GM12878 (cell line): ENCODE results near the gene MMAA. TPM values are rescaled to one million over a fixed set of nuclear protein-coding genes. Genes with fewer than 3 reads are reported as not detected.

Experiments used
- ATAC-seq: fragments of 200-7000 bp; cut with Tn5 transposase; 3 replicates; pipeline ENCODE4 v1.9.1; 2020; ENCODE audit warnings: mild to moderate bottlenecking, moderate library complexity
- Bru-seq: library from RNA; stranded (reverse); fragments of 400-500 nt; gene quantifications from one replicate; lab custom pipeline; 2021; lab: Mats Ljungman, UMichigan
- BruChase-seq, 2 experiments: library from RNA; stranded (reverse); fragments of 400-500 nt; gene quantifications; one replicate each; lab custom pipeline; 2021; lab: Mats Ljungman, UMichigan
- BruUV-seq: library from RNA; stranded (reverse); fragments of 400-500 nt; replicated peaks from 2 replicates; lab custom pipeline; 2021; lab: Mats Ljungman, UMichigan
- CTCF ChIA-PET: fragments of 300-600 bp; sonication (Branson Sonifier 250); formaldehyde crosslinking; extraction: SDS; loops from one replicate; lab custom pipeline; 2021; ENCODE audit warnings: inconsistent platforms; lab: Yijun Ruan, JAX
- POLR2A ChIA-PET: fragments of 350-600 bp; formaldehyde crosslinking; extraction: SDS; loops from one replicate; lab custom pipeline; 2021; ENCODE audit warnings: inconsistent platforms; lab: Charles Lee
- RAD21 ChIA-PET: fragments of 300-600 bp; sonication (Branson Sonifier 250); formaldehyde crosslinking; loops from one replicate; lab custom pipeline; 2023; ENCODE audit warnings: antibody characterized with exemption; ENCODE audit not compliant: unreplicated experiment; lab: Charles Lee
- SMC1A ChIA-PET: fragments of 300-600 bp; sonication (Branson Sonifier 250); formaldehyde crosslinking; loops from one replicate; lab custom pipeline; 2023; ENCODE audit not compliant: unreplicated experiment, uncharacterized antibody; lab: Charles Lee
- DNase-seq: peaks from one replicate; pipeline ENCODE4 v3.0.0-alpha.2; 2011; ENCODE audit warnings: low read depth, low spot score
- FAIRE-seq: peaks from 3 replicates; lab custom pipeline; 2011; peaks lifted over from hg19 to GRCh38; lab: Jason Lieb, UNC
- H2AFZ ChIP-seq: 2 replicates; pipeline ENCODE4 v1.6.0; 2011; ENCODE audit warnings: low read depth, low read length, control low read depth; ENCODE audit not compliant: control insufficient read depth
- H3K27ac ChIP-seq: 2 replicates; pipeline ENCODE4 v1.5.1; 2011; ENCODE audit warnings: control low read depth; ENCODE audit not compliant: control insufficient read depth, insufficient read depth
- H3K27me3 ChIP-seq, 2 experiments: replicated peaks in 1 of 2; 2 replicates each; pipeline versions ENCODE4 v1.6.0 to v1.6.1; 2011; ENCODE audit warnings: low read length in 1 of 2; ENCODE audit not compliant: control insufficient read depth in 2 of 2, insufficient read depth in 2 of 2
- H3K36me3 ChIP-seq, 2 experiments: 2 replicates each; pipeline ENCODE4 v1.5.1; 2011; ENCODE audit warnings: low read length in 1 of 2; ENCODE audit not compliant: control insufficient read depth in 2 of 2, insufficient read depth in 2 of 2
- H3K4me1 ChIP-seq: 2 replicates; pipeline ENCODE4 v1.6.1; 2011; ENCODE audit warnings: mild to moderate bottlenecking, low read length, moderate library complexity, mixed read lengths; ENCODE audit not compliant: control insufficient read depth, insufficient read depth
- H3K4me2 ChIP-seq: 2 replicates; pipeline ENCODE4 v1.6.0; 2011; ENCODE audit warnings: control low read depth; ENCODE audit not compliant: control insufficient read depth, insufficient read depth
- H3K4me3 ChIP-seq: fragments of 200-600 bp; sonication (generic); 2 replicates; pipeline ENCODE4 v1.5.1; 2016
- H3K79me2 ChIP-seq: 2 replicates; pipeline ENCODE4 v1.6.0; 2011; ENCODE audit warnings: low read length; ENCODE audit not compliant: control insufficient read depth, insufficient read depth
- H3K9ac ChIP-seq: 2 replicates; pipeline ENCODE4 v1.8.0; 2011; ENCODE audit warnings: low read length, control low read depth, mixed read lengths; ENCODE audit not compliant: control insufficient read depth, insufficient read depth
- H3K9me3 ChIP-seq: replicated peaks from 3 replicates; pipeline ENCODE4 v1.5.1; 2011; ENCODE audit warnings: mild to moderate bottlenecking, low read length; ENCODE audit not compliant: control insufficient read depth, insufficient read depth
- H4K20me1 ChIP-seq: 2 replicates; pipeline ENCODE4 v1.6.0; 2011; ENCODE audit not compliant: control insufficient read depth, insufficient read depth
- ATF3 ChIP-seq: IDR thresholded peaks from 2 replicates; pipeline ENCODE4 v1.6.1; 2011; ENCODE audit warnings: low read depth, mild to moderate bottlenecking, low read length, moderate library complexity, borderline replicate concordance; ENCODE audit errors: extremely low read depth
- E2F4 ChIP-seq: IDR thresholded peaks from 2 replicates; pipeline ENCODE4 v1.6.1; 2012; ENCODE audit warnings: low read depth, low read length, improper control_type of control experiment
- E4F1 ChIP-seq: fragments of 450-650 bp; IDR thresholded peaks from 2 replicates; pipeline ENCODE4 v1.6.1; 2018; ENCODE audit warnings: borderline replicate concordance, mild to moderate bottlenecking; ENCODE audit not compliant: partially characterized antibody
- FOXM1 ChIP-seq: IDR thresholded peaks from 2 replicates; pipeline ENCODE4 v1.6.1; 2012; ENCODE audit warnings: low read depth, mild to moderate bottlenecking, inconsistent platforms, low read length, moderate library complexity
- IRF4 ChIP-seq: IDR thresholded peaks from 2 replicates; pipeline ENCODE4 v1.6.1; 2011; ENCODE audit warnings: low read depth, low read length
- NR2F1 ChIP-seq: fragments of 450-650 bp; conservative IDR thresholded peaks from 2 replicates; pipeline ENCODE4 v1.6.1; 2017; ENCODE audit warnings: mild to moderate bottlenecking
- RELA ChIP-seq: fragments of 450-650 bp; IDR thresholded peaks from 2 replicates; pipeline ENCODE4 v1.8.0; 2014; ENCODE audit warnings: borderline replicate concordance; ENCODE audit not compliant: partially characterized antibody
- TAF1 ChIP-seq: IDR thresholded peaks from 2 replicates; pipeline ENCODE4 v1.6.1; 2011; ENCODE audit warnings: mild to moderate bottlenecking, low read depth, low read length, borderline replicate concordance
- ZBED1 ChIP-seq: IDR thresholded peaks from 2 replicates; pipeline ENCODE4 v1.6.1; 2016; ENCODE audit warnings: borderline replicate concordance
- WGBS: methylation state at CpG from one replicate; pipeline ENCODE4 v1.1.6; 2016; ENCODE audit warnings: low lambda C conversion rate; ENCODE audit not compliant: insufficient replicate concordance, insufficient coverage; ENCODE audit errors: missing lambda C conversion rate; 5-methylcytosine and 5-hydroxymethylcytosine counted together
- in situ Hi-C: fragments of 300-500 bp; cut with MboI; formaldehyde crosslinking; loops from 9 replicates; pipeline ENCODE4 v1.14.3; 2018; ENCODE audit warnings: mixed read lengths
- intact Hi-C: fragments of 100-400 bp; cut with micrococcal nuclease; formaldehyde crosslinking; loops from one replicate; pipeline ENCODE4 v1.14.2; 2022; ENCODE audit not compliant: unreplicated experiment
- long read RNA-seq, 2 experiments: library from polyadenylated mRNA; unstranded; transcript quantifications; one replicate each; pipeline ENCODE4 v2.0.0, GENCODE V29; 2019 to 2020
- polyA minus RNA-seq, 3 experiments: library from RNA; depleted of rRNA, polyadenylated mRNA; stranded (reverse); fragments of >200 nt; gene quantifications; 2 replicates each; pipeline ENCODE4 v1.2.3, GENCODE V29; 2011
- polyA plus RNA-seq, 11 experiments: library from polyadenylated mRNA; depleted of rRNA in 4 of 11; unstranded in 6 of 11; stranded (reverse) in 5 of 11; fragments of >200 nt; fragmentation: Nextera tagmentation in 4 of 11; fragmentation: Illumina TruSeq in 1 of 11; extraction: Ambion mirVana in 4 of 11; extraction: Trizol in 1 of 11; gene quantifications; 1 replicate in 1 of 11; 2 replicates in 10 of 11; pipeline versions ENCODE4 v1.2.1 to v1.2.3, GENCODE V29; 2011 to 2016; ENCODE audit warnings: inconsistent platforms in 2 of 11, missing spikeins in 2 of 11, low read depth in 1 of 11
- total RNA-seq, 4 experiments: library from RNA; depleted of rRNA in 3 of 4; stranded (reverse); fragments of >200 nt in 3 of 4; fragmentation: Illumina TruSeq in 1 of 4; extraction: Trizol in 1 of 4; gene quantifications; 2 replicates each; pipeline versions ENCODE4 v1.2.1 to v1.2.3, GENCODE V29; 2013 to 2021

The MMAA gene
- total RNA-seq (2013; cell fraction: nucleolus; rRNA removed): 7.4 and 8.1 TPM in 2 replicates
- 4.5 and 6.5 TPM in 2 replicates for total RNA-seq (2014; rRNA removed)
- 7.4 and 8.3 TPM in 2 replicates for total RNA-seq (2014; rRNA removed; fragmentation: Illumina TruSeq; extraction: Trizol)
- 10.4 and 13.0 TPM in 2 replicates for total RNA-seq (2021)
- polyA plus RNA-seq (2011; ENCODE audit: low read depth): 7.2 TPM
- 22.6 and 30.6 TPM in 2 replicates for polyA plus RNA-seq (2011; rRNA removed)
- polyA plus RNA-seq (2011; cell fraction: cytosol; rRNA removed): 7.0 and 7.2 TPM in 2 replicates
- polyA plus RNA-seq (2011; cell fraction: nucleus; rRNA removed): 8.2 and 10.5 TPM in 2 replicates
- polyA plus RNA-seq (2012): 4.6 and 6.1 TPM in 2 replicates
- 12.6 and 15.1 TPM in 2 replicates for polyA plus RNA-seq (2014; fragmentation: Illumina TruSeq; extraction: Trizol)
- polyA plus RNA-seq (2014; fragmentation: Nextera tagmentation; extraction: Ambion mirVana): 10 to 100 TPM in 1 of 2 experiments, 1 to 10 TPM in 1; 9.2 to 11.0 TPM
- 8.3 and 9.1 TPM in 2 replicates for polyA plus RNA-seq (2014; rRNA removed)
- polyA plus RNA-seq (2016; fragmentation: Nextera tagmentation; extraction: Ambion mirVana): 10 to 100 TPM; 15.6 TPM
- 9.0 and 16.7 TPM in 2 replicates for polyA minus RNA-seq (2011; rRNA and poly(A)+ RNA removed)
- 3.6 and 4.9 TPM in 2 replicates for polyA minus RNA-seq (2011; cell fraction: cytosol; rRNA and poly(A)+ RNA removed)
- polyA minus RNA-seq (2011; cell fraction: nucleus; rRNA and poly(A)+ RNA removed): 5.2 and 9.2 TPM in 2 replicates
- percentile 70 among the genes with signal in this experiment for Bru-seq, nascent RNA
- percentile 48 among the genes with signal in this experiment for BruChase-seq, experiment 1, labeled RNA remaining after a 6-hour chase
- percentile 55 among the genes with signal in this experiment for BruChase-seq, experiment 2, labeled RNA remaining after a 2-hour chase
- long read RNA-seq, experiment 1, full-length matches to known transcripts: 7 of 19 reads
- long read RNA-seq, experiment 1, partial matches to known transcripts: 5 of 19 reads
- long read RNA-seq, experiment 1, other reads (novel, unspliced or antisense): 7 of 19 reads
- long read RNA-seq, experiment 2, full-length matches to known transcripts: 10 of 24 reads
- long read RNA-seq, experiment 2, partial matches to known transcripts: 7 of 24 reads
- long read RNA-seq, experiment 2, other reads (novel, unspliced or antisense): 7 of 24 reads

- BruUV-seq: no TSS peak
- ChIA-PET SMC1A (interaction anchor here (0.6 to 3.3 kb wide), 9 partner anchors 9 to 1079 kb away, joined by 3 to 35 read pairs (median 4); no protein-coding TSS in a partner anchor), POLR2A (interaction anchor here (0.7 to 2.6 kb wide), 6 partner anchors 15 to 441 kb away, joined by 3 to 11 read pairs (median 4); no protein-coding TSS in a partner anchor), RAD21 (interaction anchor here (0.6 to 2.8 kb wide), 8 partner anchors 13 to 467 kb away, joined by 3 to 24 read pairs (median 4); no protein-coding TSS in a partner anchor), CTCF (interaction anchor here (0.6 to 2.8 kb wide), 7 partner anchors 7 to 232 kb away, joined by 3 to 22 read pairs (median 3); no protein-coding TSS in a partner anchor)
- H3K4me1 ChIP-seq: peaks cover 9% of the 10 kb centered on the region; the same call in 1 of the 2 replicates
- 1% methylated on average over 54 of the region's 66 CpGs for WGBS
- H3K9me3 ChIP-seq: peaks cover 3% of the 10 kb centered on the region; the same call in 2 of the 3 replicates
- H3K27me3 ChIP-seq: no peaks in the 10 kb centered on the region
- no peaks in the 10 kb centered on the region for H4K20me1 ChIP-seq
- in situ Hi-C loops: loop anchor here (5.0 to 25.0 kb wide), 3 partner anchors 387 to 1432 kb away; no protein-coding TSS in a partner anchor
- peak within 1 kb of the TSS; percentile 89 for H3K27ac ChIP-seq
- H3K9ac ChIP-seq: peak within 1 kb of the TSS; percentile 98
- intact Hi-C loops: loop anchor here (2.0 to 5.0 kb wide), 9 partner anchors 113 to 1298 kb away; partner anchors contain the start of genes ABCE1, ANAPC10 and OTUD4
- peak within 1 kb of the TSS; percentile 63 for H2AFZ ChIP-seq
- no peaks in the 10 kb centered on the region for H3K36me3 ChIP-seq
- peak within 1 kb of the TSS; percentile 88 for H3K4me3 ChIP-seq
- H3K4me2 ChIP-seq: peak within 1 kb of the TSS; percentile 93
- ATAC-seq (peak; percentile 93), FAIRE-seq (no peak), DNase-seq (peak; percentile 75)
- H3K79me2 ChIP-seq: peaks cover 21% of the 10 kb centered on the region
- no peak for TF ChIP-seq ATF3
- TF ChIP-seq IRF4: no peak
- TF ChIP-seq TAF1: peak; percentile 89; the same call in 1 of the 2 replicates
- peak; percentile 66 for TF ChIP-seq NR2F1
- no peak; the same call in 1 of the 2 replicates for TF ChIP-seq FOXM1
- TF ChIP-seq E4F1: peak; percentile 53
- TF ChIP-seq RELA: peak; percentile 26
- 0 out of 2 replicates have a peak, but pooled peaks have one; percentile 15 for TF ChIP-seq E2F4
- peak; percentile 62; the same call in 1 of the 2 replicates for TF ChIP-seq ZBED1
Observed at GRCh38 chr4:145618932-145619638, at the start of gene MMAA. Gene MMAA (plus strand): TSS chr4:145619385. CDS start chr4:145639140, 19,755 bp downstream.
